GM23338 (cell line): Measurements from ENCODE around the gene TLE3.

Experiments
- CTCF ChIP-seq, 2 experiments: fragments of 200-600 bp in 1 of 2; sonication (generic) in 1 of 2; conservative IDR thresholded peaks; 2 replicates each; pipeline versions ENCODE4 v1.5.1 to v1.6.1; 2016 to 2017; ENCODE audit warnings: antibody characterized with exemption in 2 of 2, low read depth in 2 of 2, mild to moderate bottlenecking in 2 of 2, moderate library complexity in 1 of 2
- ETS1 ChIP-seq: IDR thresholded peaks from 2 replicates; pipeline ENCODE4 v1.6.1; 2016; ENCODE audit warnings: antibody characterized with exemption
- EZH2 ChIP-seq: fragments of 200-600 bp; sonication (generic); IDR thresholded peaks from one replicate; pipeline ENCODE4 v1.8.0; 2017; ENCODE audit warnings: antibody characterized with exemption, mild to moderate bottlenecking, low read depth; ENCODE audit not compliant: unreplicated experiment
- EZH2phosphoT487 ChIP-seq: fragments of 200-600 bp; sonication (generic); IDR thresholded peaks from one replicate; pipeline ENCODE4 v1.8.1; 2018; ENCODE audit warnings: antibody characterized with exemption; ENCODE audit not compliant: unreplicated experiment
- NANOG ChIP-seq: IDR thresholded peaks from 2 replicates; pipeline ENCODE4 v1.6.1; 2016; ENCODE audit warnings: antibody characterized with exemption, borderline replicate concordance
- POLR2AphosphoS5 ChIP-seq: IDR thresholded peaks from 2 replicates; pipeline ENCODE4 v1.6.1; 2016; ENCODE audit warnings: antibody characterized with exemption, low read depth

- TF ChIP-seq POLR2AphosphoS5 (no peak), NANOG (no peak), CTCF (conservative IDR thresholded peaks at IDR 0.05; ENCODE audit: low read depth in 2 of 2) (no peak), EZH2 (no peak), EZH2phosphoT487 (no peak), ETS1 (no peak)
Observed at GRCh38 chr15:69998541-69999391, 99.0 kb downstream of the TLE3 start.
